ENCODE results near the gene BPIFB2.

Gene BPIFB2

DNA sequence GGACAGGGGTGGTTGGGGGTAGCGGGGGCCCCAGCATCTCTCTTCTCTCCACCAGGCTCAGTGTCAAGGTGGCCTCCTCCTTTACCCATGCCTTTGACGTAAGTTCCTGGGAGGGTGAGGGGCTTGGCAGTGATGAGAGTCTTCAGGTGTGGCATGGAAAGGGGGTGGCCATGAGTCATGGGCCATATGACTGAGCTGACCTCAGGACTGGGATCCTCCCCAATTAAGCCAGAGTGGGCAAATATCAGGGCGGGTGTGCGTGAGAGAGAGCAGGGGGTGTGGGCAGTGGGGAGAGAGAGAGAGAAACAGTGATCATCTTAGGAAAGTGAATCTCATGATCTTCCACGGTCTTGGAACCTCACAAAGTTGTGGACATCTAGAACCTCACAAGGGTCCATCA lies 63.7 kb downstream of the BPIFB2 start:
- no peak for DNase-seq (ENCODE audit: low read depth)

GRCh38 chr20:33072362-33072761 lies 64.9 kb downstream of the BPIFB2 start:
- no peak for DNase-seq (ENCODE audit: low read depth)

DNA sequence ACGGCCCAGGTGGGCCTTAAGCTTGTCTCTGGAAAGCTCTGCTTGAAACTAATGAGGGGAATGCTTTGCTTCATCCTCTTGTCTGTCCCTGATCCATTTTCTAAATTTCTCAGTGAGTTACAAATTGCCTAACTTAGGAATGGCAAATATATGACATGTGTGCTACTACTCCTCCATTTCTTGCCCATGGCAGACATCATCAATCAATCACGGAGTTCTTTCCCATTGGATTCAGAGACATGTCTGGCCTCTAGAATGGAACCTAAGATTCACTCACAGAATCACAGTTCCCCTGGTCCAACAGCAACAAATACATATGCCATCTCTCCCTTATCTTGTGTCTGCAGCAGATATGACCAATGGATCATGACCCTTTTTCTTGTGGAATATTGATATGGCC lies 65.3 kb downstream of the BPIFB2 start:
- no peak for DNase-seq (ENCODE audit: low read depth)

Measured in ELR (cell line).